Measurements from ENCODE around the gene PKHD1. TPM values are rescaled to one million over a fixed set of nuclear protein-coding genes. Genes with fewer than 3 reads are reported as not detected.

The PKHD1 gene
- total RNA-seq, 1 experiment from 2014 or later = 0.43 TPM

- Histone ChIP-seq H3K36me3 (ENCODE audit: insufficient read depth, low read length, poor library complexity, severe bottlenecking) (no peaks in the 10 kb centered on the region), H3K4me3 (ENCODE audit: low read depth, low read length, poor library complexity, severe bottlenecking) (no peak overlapping the region), H3K9me3 (ENCODE audit: low read depth, low read length, poor library complexity, severe bottlenecking) (no peaks in the 10 kb centered on the region), H3K4me1 (ENCODE audit: insufficient read depth, low read length, poor library complexity, severe bottlenecking) (no peaks in the 10 kb centered on the region), H3K27ac (ENCODE audit: low read depth, low read length, poor library complexity, severe bottlenecking) (no peak overlapping the region), H3K27me3 (replicated peaks; ENCODE audit: insufficient read depth, low read depth, low read length, poor library complexity) (no peaks in the 10 kb centered on the region)
- ChIA-PET POLR2A (ENCODE audit: low non-redundant PET) (no interaction called here), CTCF (no interaction called here)
- intact Hi-C loops (cut with micrococcal nuclease; ENCODE audit: unreplicated experiment) = no loop called here
- no peak for TF ChIP-seq CTCF (conservative IDR thresholded peaks at IDR 0.05; ENCODE audit: low read depth, low read length)
- no peak for TF ChIP-seq EZH2 (IDR thresholded peaks at IDR 0.05; ENCODE audit: borderline replicate concordance, low read depth, low read length, poor library complexity, severe bottlenecking)
- no TSS peak for BruUV-seq (replicated peaks)
- no peak for DNase-seq (ENCODE audit: low spot score)
Observed at GRCh38 chr6:51936531-51937290, 150.7 kb downstream of the PKHD1 start.

GRCh38 chr6:51934098-51934497 lies 153.3 kb downstream of the PKHD1 start:
- TF ChIP-seq EZH2 (IDR thresholded peaks at IDR 0.05; ENCODE audit: borderline replicate concordance, low read depth, low read length, poor library complexity, severe bottlenecking) (no peak), CTCF (conservative IDR thresholded peaks at IDR 0.05; ENCODE audit: low read depth, low read length) (peak; percentile 52; the same call in 1 of the 2 replicates)
- Histone ChIP-seq H3K9me3 (ENCODE audit: low read depth, low read length, poor library complexity, severe bottlenecking) (no peaks in the 10 kb centered on the region), H3K36me3 (ENCODE audit: insufficient read depth, low read length, poor library complexity, severe bottlenecking) (no peaks in the 10 kb centered on the region), H3K27ac (ENCODE audit: low read depth, low read length, poor library complexity, severe bottlenecking) (no peak overlapping the region), H3K27me3 (replicated peaks; ENCODE audit: insufficient read depth, low read depth, low read length, poor library complexity) (no peaks in the 10 kb centered on the region), H3K4me3 (ENCODE audit: low read depth, low read length, poor library complexity, severe bottlenecking) (no peak overlapping the region), H3K4me1 (ENCODE audit: insufficient read depth, low read length, poor library complexity, severe bottlenecking) (no peaks in the 10 kb centered on the region)
- POLR2A ChIA-PET (ENCODE audit: low non-redundant PET) = no interaction called here
- BruUV-seq (replicated peaks) = no TSS peak
- CTCF ChIA-PET = interaction anchor here (0.5 kb wide), 1 partner anchor 318 kb away, joined by 3 read pairs; no protein-coding TSS in a partner anchor
- intact Hi-C loops (cut with micrococcal nuclease; ENCODE audit: unreplicated experiment) = no loop called here
- peak; percentile 43 for DNase-seq (ENCODE audit: low spot score)

GRCh38 chr6:51932956-51933355 lies 154.5 kb downstream of the PKHD1 start:
- BruUV-seq (replicated peaks) = no TSS peak
- CTCF ChIA-PET = no interaction called here
- H3K27ac ChIP-seq (ENCODE audit: low read depth, low read length, poor library complexity, severe bottlenecking) = no peak overlapping the region
- no peaks in the 10 kb centered on the region for H3K36me3 ChIP-seq (ENCODE audit: insufficient read depth, low read length, poor library complexity, severe bottlenecking)
- no peaks in the 10 kb centered on the region for H3K27me3 ChIP-seq (replicated peaks; ENCODE audit: insufficient read depth, low read depth, low read length, poor library complexity)
- H3K9me3 ChIP-seq (ENCODE audit: low read depth, low read length, poor library complexity, severe bottlenecking) = no peaks in the 10 kb centered on the region
- intact Hi-C loops (cut with micrococcal nuclease; ENCODE audit: unreplicated experiment) = no loop called here
- POLR2A ChIA-PET (ENCODE audit: low non-redundant PET) = no interaction called here
- no peak for DNase-seq (ENCODE audit: low spot score)
- TF ChIP-seq CTCF (conservative IDR thresholded peaks at IDR 0.05; ENCODE audit: low read depth, low read length) (no peak), EZH2 (IDR thresholded peaks at IDR 0.05; ENCODE audit: borderline replicate concordance, low read depth, low read length, poor library complexity, severe bottlenecking) (no peak)
- H3K4me3 ChIP-seq (ENCODE audit: low read depth, low read length, poor library complexity, severe bottlenecking) = no peak overlapping the region
- no peaks in the 10 kb centered on the region for H3K4me1 ChIP-seq (ENCODE audit: insufficient read depth, low read length, poor library complexity, severe bottlenecking)
